ENCODE measurements around the gene CNTNAP2. TPM values are rescaled to one million over a fixed set of nuclear protein-coding genes. Genes with fewer than 3 reads are reported as not detected.

CNTNAP2 gene
- total RNA-seq, 1 experiment from 2014 or later, result 64.5 TPM

DNA sequence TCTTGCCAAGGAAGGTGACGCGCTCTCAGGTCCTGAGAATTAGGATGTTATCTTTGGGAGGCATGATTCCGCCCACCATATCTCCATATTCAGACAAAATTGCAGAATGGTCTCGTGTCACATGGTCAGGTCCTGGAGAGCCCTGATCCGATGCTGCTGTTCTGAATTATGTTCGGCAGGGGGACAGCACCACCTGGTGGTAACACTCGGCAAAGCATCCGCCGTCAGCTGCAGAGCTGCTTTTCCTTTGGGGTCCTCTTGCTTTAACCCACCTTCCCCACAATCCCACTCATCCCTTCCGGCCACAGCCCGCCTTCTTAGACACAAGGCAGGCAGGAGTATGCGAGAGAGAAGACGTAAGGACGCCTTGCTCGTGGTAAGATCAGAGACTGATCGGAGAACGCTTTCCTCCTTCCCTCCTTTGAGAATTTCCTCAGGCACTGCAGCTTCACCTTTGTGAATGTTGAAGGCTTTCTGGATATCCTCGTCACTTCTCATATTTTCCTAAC, 2146.2 kb downstream of the CNTNAP2 start:
- Histone ChIP-seq H3K4me2 (ENCODE audit: insufficient read depth, insufficient read length, low read length) (peak overlapping the region; percentile 35), H3K27ac (ENCODE audit: insufficient read length, low read depth, low read length) (no peak overlapping the region), H3K56ac (ENCODE audit: insufficient read length, low read depth, low read length) (no peak overlapping the region), H2BK12ac (ENCODE audit: insufficient read length, low read depth, low read length) (no peak overlapping the region), H2BK20ac (ENCODE audit: low read depth, low read length, poor library complexity, severe bottlenecking) (no peak overlapping the region), H3K18ac (ENCODE audit: insufficient read length, low read depth, low read length) (no peak overlapping the region), H4K20me1 (ENCODE audit: control insufficient read depth, insufficient read depth, insufficient read length) (no peaks in the 10 kb centered on the region), H3K79me1 (ENCODE audit: insufficient read depth, low read depth, low read length, poor library complexity, severe bottlenecking) (no peaks in the 10 kb centered on the region), H2BK15ac (ENCODE audit: low read depth, low read length) (no peak overlapping the region), H3K14ac (ENCODE audit: insufficient read depth, low read length) (no peak overlapping the region), H3K23me2 (ENCODE audit: insufficient read length, low read depth, low read length, poor library complexity, severe bottlenecking) (no peaks in the 10 kb centered on the region), H3K27me3 (ENCODE audit: insufficient read depth, low read length) (no peaks in the 10 kb centered on the region), H3K4me1 (ENCODE audit: insufficient read depth, low read length) (no peaks in the 10 kb centered on the region; the same call in 1 of the 2 replicates), H3K9ac (ENCODE audit: extremely low read depth, insufficient read length, low read length) (no peak overlapping the region), H4K91ac (ENCODE audit: insufficient read length, low read depth, low read length) (no peak overlapping the region), H2BK5ac (ENCODE audit: insufficient read length, low read length) (no peak overlapping the region), H2BK120ac (ENCODE audit: low read depth, low read length, poor library complexity, severe bottlenecking) (no peak overlapping the region), H3K9me3 (ENCODE audit: control insufficient read depth, low read depth, low read length) (no peaks in the 10 kb centered on the region), H2AFZ (ENCODE audit: low read length) (peak overlapping the region; percentile 90), H3K23ac (ENCODE audit: insufficient read length, low read depth, low read length) (no peak overlapping the region), H4K5ac (ENCODE audit: insufficient read length, low read depth, low read length) (no peak overlapping the region), H3T11ph (ENCODE audit: low read length) (no peak overlapping the region), H3K79me2 (ENCODE audit: insufficient read depth, low read length) (no peaks in the 10 kb centered on the region), H4K8ac (replicated peaks; ENCODE audit: insufficient read length, low read depth, low read length) (no peak overlapping the region), H3K4ac (ENCODE audit: low read depth, low read length) (no peak overlapping the region), H2AK5ac (ENCODE audit: insufficient read length, low read length) (no peak overlapping the region)
- peak overlapping the region in 1 of 2 experiments; percentile 32; a peak in 3 of 5 replicates for H3K4me3 Mint-ChIP-seq
- peaks cover 16 to 21% of the 10 kb centered on the region in 2 experiments for H3K4me1 Mint-ChIP-seq
- H3K9me3 Mint-ChIP-seq, result no peaks in the 10 kb centered on the region; a peak in 1 of 5 replicates
- WGBS (ENCODE audit: extremely low coverage, insufficient read length, low lambda C conversion rate), result no CpG with 5 or more reads among the region's 18 CpGs
- peak; percentile 90 for DNase-seq
- no peak overlapping the region for H3K27ac Mint-ChIP-seq
- peaks cover 17% of the 10 kb centered on the region for H3K27me3 Mint-ChIP-seq (ENCODE audit: low read depth)
- TF ChIP-seq, protein P1, sequence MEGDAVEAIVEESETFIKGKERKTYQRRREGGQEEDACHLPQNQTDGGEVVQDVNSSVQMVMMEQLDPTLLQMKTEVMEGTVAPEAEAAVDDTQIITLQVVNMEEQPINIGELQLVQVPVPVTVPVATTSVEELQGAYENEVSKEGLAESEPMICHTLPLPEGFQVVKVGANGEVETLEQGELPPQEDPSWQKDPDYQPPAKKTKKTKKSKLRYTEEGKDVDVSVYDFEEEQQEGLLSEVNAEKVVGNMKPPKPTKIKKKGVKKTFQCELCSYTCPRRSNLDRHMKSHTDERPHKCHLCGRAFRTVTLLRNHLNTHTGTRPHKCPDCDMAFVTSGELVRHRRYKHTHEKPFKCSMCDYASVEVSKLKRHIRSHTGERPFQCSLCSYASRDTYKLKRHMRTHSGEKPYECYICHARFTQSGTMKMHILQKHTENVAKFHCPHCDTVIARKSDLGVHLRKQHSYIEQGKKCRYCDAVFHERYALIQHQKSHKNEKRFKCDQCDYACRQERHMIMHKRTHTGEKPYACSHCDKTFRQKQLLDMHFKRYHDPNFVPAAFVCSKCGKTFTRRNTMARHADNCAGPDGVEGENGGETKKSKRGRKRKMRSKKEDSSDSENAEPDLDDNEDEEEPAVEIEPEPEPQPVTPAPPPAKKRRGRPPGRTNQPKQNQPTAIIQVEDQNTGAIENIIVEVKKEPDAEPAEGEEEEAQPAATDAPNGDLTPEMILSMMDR (conservative IDR thresholded peaks at IDR 0.05), result peak; percentile 98
- H3K36me3 Mint-ChIP-seq (ENCODE audit: insufficient read depth in 1 of 3, low read depth in 3 of 3), result no peaks in the 10 kb centered on the region
